ENCODE data around the gene CSTPP1.
"Not testable (repeated sequence)": the region's sequence is repeated elsewhere in the genome, so short reads cannot be mapped to it uniquely, and the experiment has no call there.

CSTPP1 gene

GRCh38 chr11:46913484-46913883 is 23.1 kb upstream of the CSTPP1 start:
- DNase-seq, result no peak

- no peak for DNase-seq
These were observed 22.2 kb upstream of the CSTPP1 start for GRCh38 chr11:46914363-46914762.

- DNase-seq, result no peak
These were observed 21.7 kb upstream of the CSTPP1 start for GRCh38 chr11:46914910-46915309.

GRCh38 chr11:46916286-46917108 is 20.1 kb upstream of the CSTPP1 start:
- DNase-seq, result peak; percentile 26

GRCh38 chr11:46917109-46917761 is 19.3 kb upstream of the CSTPP1 start:
- no peak for DNase-seq

- DNase-seq, result no peak
These were observed 18.8 kb upstream of the CSTPP1 start for GRCh38 chr11:46917762-46918082.

GRCh38 chr11:46918083-46918787 is 18.3 kb upstream of the CSTPP1 start, which contains the start of gene LRP4:
Gene LRP4 (minus strand): TSS chr11:46918550. CDS start chr11:46918379, 171 bp downstream.
- DNase-seq, result peak; percentile 46

- no peak for DNase-seq
These were observed 17.6 kb upstream of the CSTPP1 start for GRCh38 chr11:46918788-46919513.

GRCh38 chr11:46920755-46921154 is 15.8 kb upstream of the CSTPP1 start:
- DNase-seq, result no peak

GRCh38 chr11:46927928-46928327 is 8.6 kb upstream of the CSTPP1 start:
- not testable (repeated sequence) for DNase-seq

GRCh38 chr11:46928701-46929100 is 7.9 kb upstream of the CSTPP1 start:
- DNase-seq, result not testable (repeated sequence)

GRCh38 chr11:46930089-46930488 is 6.5 kb upstream of the CSTPP1 start:
- DNase-seq, result no peak

GRCh38 chr11:46942172-46942571 is 5.6 kb downstream of the CSTPP1 start:
- DNase-seq, result no peak

- DNase-seq, result no peak
These were observed 8.0 kb downstream of the CSTPP1 start for GRCh38 chr11:46944356-46945075.

- no peak for DNase-seq
These were observed 11.0 kb downstream of the CSTPP1 start for GRCh38 chr11:46947399-46948077.

GRCh38 chr11:46948378-46949131 is 12.0 kb downstream of the CSTPP1 start:
- no peak for DNase-seq

- DNase-seq, result no peak
These were observed 12.7 kb downstream of the CSTPP1 start for GRCh38 chr11:46949297-46949696.

- DNase-seq, result no peak
These were observed 15.3 kb downstream of the CSTPP1 start for GRCh38 chr11:46951864-46952263.

- no peak for DNase-seq
These were observed 16.0 kb downstream of the CSTPP1 start for GRCh38 chr11:46952553-46952952.

GRCh38 chr11:46953093-46953492 is 16.5 kb downstream of the CSTPP1 start:
- no peak for DNase-seq

GRCh38 chr11:46958777-46959176 is 22.2 kb downstream of the CSTPP1 start:
- DNase-seq, result no peak
